Stimulated activated CD4-positive, alpha-beta T cell treated with anti-CD3 and anti-CD28 coated beads, Interleukin-1b, Interleukin-23, amount 100 ng/mL, for 24 hours (primary cell): ENCODE measurements around the gene MFSD6L.

ENCODE experiments used
- DNase-seq, 4 experiments: peaks; one replicate each; pipeline ENCODE4 v3.0.0-alpha.2; 2020; ENCODE audit warnings: low read depth in 4 of 4, low spot score in 1 of 4

MFSD6L gene

GRCh38 chr17:8793649-8794048 lies 5.5 kb downstream of the MFSD6L start:
- DNase-seq = no peak

- no peak for DNase-seq
Observed at GRCh38 chr17:8792646-8793045, 6.5 kb downstream of the MFSD6L start.

GRCh38 chr17:8791910-8792270 lies 7.3 kb downstream of the MFSD6L start:
- DNase-seq = no peak

GRCh38 chr17:8791248-8791909 lies 7.8 kb downstream of the MFSD6L start:
- DNase-seq = no peak

GRCh38 chr17:8789743-8790142 lies 9.4 kb downstream of the MFSD6L start:
- no peak for DNase-seq

- DNase-seq = no peak
Observed at GRCh38 chr17:8788998-8789397, 10.2 kb downstream of the MFSD6L start.

- peak; percentile 36 to 53 (median 50) for DNase-seq
Observed at GRCh38 chr17:8785547-8786413, 13.4 kb downstream of the MFSD6L start.

- no peak for DNase-seq
Observed at GRCh38 chr17:8782176-8782575, 17.0 kb downstream of the MFSD6L start.

GRCh38 chr17:8781776-8782175 lies 17.4 kb downstream of the MFSD6L start:
- no peak for DNase-seq

- DNase-seq = no peak
Observed at GRCh38 chr17:8776881-8777280, 22.3 kb downstream of the MFSD6L start.

- DNase-seq = no peak
Observed at GRCh38 chr17:8776248-8776647, 22.9 kb downstream of the MFSD6L start.

GRCh38 chr17:8766731-8767130 lies 32.4 kb downstream of the MFSD6L start:
- no peak for DNase-seq

- no peak for DNase-seq
Observed at GRCh38 chr17:8762012-8762411, 37.2 kb downstream of the MFSD6L start.

- DNase-seq = no peak
Observed at GRCh38 chr17:8758137-8758596, 41.0 kb downstream of the MFSD6L start, which contains the start of gene SPDYE4. Gene SPDYE4, minus strand, starts transcription at chr17:8758546. Its CDS starts 164 bp downstream, at chr17:8758382.

GRCh38 chr17:8757189-8757588 lies 42.0 kb downstream of the MFSD6L start:
- no peak for DNase-seq

GRCh38 chr17:8755590-8756255 lies 43.4 kb downstream of the MFSD6L start:
- DNase-seq = no peak

GRCh38 chr17:8754890-8755289 lies 44.3 kb downstream of the MFSD6L start:
- no peak for DNase-seq

GRCh38 chr17:8753976-8754440 lies 45.2 kb downstream of the MFSD6L start:
- no peak for DNase-seq

GRCh38 chr17:8753136-8753975 lies 45.8 kb downstream of the MFSD6L start:
- no peak for DNase-seq

GRCh38 chr17:8749616-8750015 lies 49.5 kb downstream of the MFSD6L start:
- no peak for DNase-seq

- DNase-seq = no peak
Observed at GRCh38 chr17:8747742-8748141, 51.4 kb downstream of the MFSD6L start.
